Loucy (cell line): ENCODE data around the gene PLEKHB1.

Source experiments
- CTCF ChIP-seq: fragments of 200-600 bp; sonication (generic); conservative IDR thresholded peaks from 2 replicates; pipeline ENCODE4 v1.5.1; 2014; ENCODE audit warnings: mild to moderate bottlenecking, antibody characterized with exemption, low read length
- EZH2phosphoT487 ChIP-seq: fragments of 200-600 bp; IDR thresholded peaks from 2 replicates; pipeline ENCODE4 v1.6.1; 2018; ENCODE audit warnings: antibody characterized with exemption, mild to moderate bottlenecking, moderate library complexity, borderline replicate concordance

GRCh38 chr11:73650400-73650799 lies 4.0 kb downstream of the PLEKHB1 start:
- TF ChIP-seq CTCF (no peak), EZH2phosphoT487 (no peak)
